Iris pigment epithelial cell (primary cell): Measurements from ENCODE around the gene STAG3.
"Not testable (repeated sequence)": the region's sequence is repeated elsewhere in the genome, so short reads cannot be mapped to it uniquely, and the experiment has no call there.

Experiments used
- DNase-seq: peaks from one replicate; pipeline ENCODE4 v3.0.0-alpha.2; 2011; ENCODE audit warnings: low read depth

The STAG3 gene

DNA sequence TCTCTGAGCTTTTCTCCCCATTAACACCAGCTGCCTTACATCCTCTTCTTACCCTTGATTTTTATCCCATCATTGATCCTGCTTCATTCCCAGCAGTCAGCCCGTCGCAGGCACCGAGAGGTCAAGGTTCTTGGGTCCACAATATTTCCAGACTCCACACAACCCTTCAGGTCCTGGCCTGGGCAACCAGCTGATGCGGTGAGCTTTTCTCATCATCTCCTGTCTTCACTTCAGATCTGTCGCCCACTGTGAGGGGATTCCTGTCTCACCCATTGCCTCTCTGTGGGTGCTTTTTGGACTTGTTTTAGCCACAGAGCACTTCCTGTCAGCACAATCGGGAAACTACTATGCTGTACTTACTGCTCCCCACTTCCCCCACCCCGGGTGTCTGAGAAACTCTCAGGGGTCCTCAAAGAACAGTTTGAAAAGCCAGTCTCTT lies 33.6 kb downstream of the STAG3 start:
- DNase-seq = no peak

DNA sequence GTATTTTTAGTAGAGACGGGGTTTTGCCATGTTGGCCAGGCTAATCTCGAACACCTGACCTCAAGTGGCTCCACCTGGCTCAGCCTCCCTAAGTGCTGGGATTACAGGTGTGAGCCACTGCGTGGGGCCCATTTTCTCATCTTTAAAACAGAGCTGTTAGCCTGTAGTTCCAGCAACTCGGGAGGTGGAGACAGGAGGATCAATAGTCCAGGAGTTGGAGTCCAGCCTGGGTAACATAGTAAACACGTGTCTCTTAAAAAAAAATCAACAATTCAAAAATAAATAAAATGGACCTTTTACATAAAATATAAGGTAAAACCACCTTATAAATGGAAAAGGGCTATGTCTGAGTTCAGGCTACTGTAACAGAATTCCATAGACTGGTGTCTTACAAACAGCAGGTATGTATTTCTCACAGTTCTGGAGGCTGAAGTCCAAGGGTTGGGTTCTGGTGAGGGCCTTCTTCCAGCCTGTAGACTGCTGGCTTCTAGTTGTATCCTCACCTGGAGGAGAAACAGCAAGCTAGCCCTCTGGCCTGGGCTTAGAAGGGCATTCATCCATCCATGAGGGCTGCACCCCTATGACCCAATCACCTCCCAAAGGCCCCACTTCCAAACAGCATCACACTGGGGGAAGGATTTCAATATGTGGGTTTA lies 35.0 kb downstream of the STAG3 start:
- no peak for DNase-seq

DNA sequence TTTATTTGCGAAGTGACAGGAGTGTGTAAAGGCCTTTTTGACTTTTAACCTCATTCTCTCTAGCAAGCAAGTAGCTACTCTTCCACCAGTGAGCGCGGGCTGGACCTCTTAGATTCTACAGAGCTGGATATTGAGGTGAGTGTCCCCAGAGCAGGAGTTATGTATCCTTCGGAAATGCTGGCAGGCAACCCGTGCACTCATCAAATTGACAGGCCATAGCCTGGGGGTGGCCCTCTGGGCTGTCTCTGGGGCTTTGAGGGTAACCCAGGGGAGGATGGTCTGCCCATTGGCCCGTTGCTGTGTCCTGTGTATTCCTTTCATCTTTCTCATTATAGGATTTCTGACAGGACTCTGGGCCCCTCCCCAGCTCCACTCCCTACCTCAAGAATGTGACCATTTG lies 36.0 kb downstream of the STAG3 start:
- no peak for DNase-seq

DNA sequence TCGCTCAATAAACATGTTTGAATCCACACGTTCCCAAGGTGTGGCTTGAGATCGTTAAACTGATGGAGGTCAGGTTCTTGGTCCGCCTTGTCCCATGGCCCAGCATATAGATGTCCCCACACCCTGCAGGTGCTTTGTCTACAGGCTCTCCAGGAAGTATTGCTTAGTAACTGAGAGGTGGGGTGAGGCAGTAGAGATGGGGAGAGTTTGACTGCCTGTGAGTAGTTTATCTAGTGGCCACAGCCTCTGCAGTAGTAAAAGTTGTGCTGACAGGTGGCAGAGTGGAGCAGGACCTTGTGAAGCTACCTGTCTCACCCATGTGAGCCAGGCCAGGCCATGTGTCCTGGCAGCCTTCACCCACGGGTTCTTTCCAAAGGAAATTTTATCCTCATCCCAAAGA lies 36.6 kb downstream of the STAG3 start:
- DNase-seq = not testable (repeated sequence)

DNA sequence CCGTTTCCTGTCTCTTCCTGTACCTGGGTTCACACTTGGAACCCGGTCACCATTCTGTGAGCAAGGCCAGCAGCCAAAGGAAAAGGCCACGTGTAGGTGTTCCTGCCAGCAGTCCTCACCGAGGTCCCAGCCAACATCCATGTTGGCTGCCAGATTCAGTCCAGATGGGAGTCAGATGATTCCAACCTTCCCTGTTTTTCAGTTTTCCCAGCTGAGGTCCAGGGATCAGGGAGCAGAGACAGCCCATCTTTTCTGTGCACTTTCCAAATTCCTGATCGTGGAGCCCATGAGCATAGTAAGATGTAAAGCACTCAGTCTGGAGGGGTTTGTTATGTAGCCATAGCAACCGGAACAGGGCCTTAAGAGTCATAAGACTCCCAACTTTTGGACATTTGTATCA lies 38.2 kb downstream of the STAG3 start:
- no peak for DNase-seq

DNA sequence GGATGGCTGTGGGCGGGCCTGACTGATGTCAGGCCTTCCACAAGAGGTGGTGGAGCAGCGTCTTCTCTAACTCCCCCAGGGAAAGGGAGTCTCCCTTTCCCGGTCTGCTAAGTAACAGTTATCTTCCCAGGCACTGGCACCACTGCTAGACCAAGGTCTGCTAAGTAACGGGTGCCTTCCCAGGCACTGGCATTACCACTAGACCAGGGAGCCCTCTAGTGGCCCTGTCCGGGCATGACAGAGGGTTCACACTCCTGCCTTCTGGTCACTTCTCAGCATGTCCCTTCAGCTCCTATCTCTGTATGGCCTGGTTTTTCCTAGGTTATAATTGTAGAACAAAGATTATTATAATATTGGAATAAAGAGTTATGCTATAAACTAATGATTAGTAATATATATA lies 40.2 kb downstream of the STAG3 start:
- DNase-seq = peak; percentile 27

DNA sequence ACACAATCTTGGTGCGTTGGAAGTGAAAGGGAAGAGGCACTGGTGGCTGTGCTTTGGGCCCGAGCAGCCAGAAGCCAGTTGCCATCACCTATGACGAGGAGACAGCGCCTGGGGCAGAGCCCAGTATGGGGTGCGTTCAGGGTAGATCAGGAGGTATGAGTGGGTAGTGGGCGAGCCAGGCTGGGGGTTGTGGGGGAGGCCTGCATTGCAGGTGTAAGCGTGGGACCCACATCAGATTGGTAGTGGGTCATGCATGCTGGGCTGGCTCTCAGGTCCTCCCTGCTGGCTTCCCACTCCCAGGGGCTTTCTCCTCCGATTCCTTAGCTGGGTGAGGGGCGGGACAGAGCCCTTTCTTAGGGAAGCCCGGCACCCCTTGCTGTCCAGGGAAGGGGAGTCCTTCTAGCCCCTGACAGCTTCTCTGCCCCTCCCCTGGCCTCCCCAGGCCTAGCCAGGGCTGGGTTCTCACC lies 41.6 kb downstream of the STAG3 start:
- no peak for DNase-seq

DNA sequence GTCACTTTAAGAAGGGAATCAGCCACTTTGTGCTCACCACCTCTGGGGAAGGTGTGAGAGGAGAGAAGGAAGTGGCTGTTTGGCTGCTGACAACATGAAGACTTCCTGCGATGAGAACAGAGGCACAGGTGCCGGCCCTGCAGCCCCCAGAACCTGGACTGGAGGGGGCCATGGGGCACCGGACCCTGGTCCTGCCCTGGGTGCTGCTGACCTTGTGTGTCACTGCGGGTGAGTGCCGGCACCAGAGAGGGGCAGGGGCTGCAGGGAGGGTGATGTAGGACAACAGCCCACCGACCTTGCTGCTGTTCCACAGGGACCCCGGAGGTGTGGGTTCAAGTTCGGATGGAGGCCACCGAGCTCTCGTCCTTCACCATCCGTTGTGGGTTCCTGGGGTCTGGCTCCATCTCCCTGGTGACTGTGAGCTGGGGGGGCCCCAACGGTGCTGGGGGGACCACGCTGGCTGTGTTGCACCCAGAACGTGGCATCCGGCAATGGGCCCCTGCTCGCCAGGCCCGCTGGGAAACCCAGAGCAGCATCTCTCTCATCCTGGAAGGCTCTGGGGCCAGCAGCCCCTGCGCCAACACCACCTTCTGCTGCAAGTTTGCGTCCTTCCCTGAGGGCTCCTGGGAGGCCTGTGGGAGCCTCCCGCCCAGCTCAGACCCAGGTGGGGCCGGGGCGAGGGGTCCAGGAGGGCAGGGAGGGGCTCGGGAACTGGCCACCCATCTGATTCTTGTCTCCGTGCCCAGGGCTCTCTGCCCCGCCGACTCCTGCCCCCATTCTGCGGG lies 42.3 kb downstream of the STAG3 start, which contains the start of gene PVRIG:
TSS of gene PVRIG (plus strand) at position 149 of the 785 bp plus-strand sequence. CDS start at position 171, 22 bp downstream.
- not testable (repeated sequence) for DNase-seq

DNA sequence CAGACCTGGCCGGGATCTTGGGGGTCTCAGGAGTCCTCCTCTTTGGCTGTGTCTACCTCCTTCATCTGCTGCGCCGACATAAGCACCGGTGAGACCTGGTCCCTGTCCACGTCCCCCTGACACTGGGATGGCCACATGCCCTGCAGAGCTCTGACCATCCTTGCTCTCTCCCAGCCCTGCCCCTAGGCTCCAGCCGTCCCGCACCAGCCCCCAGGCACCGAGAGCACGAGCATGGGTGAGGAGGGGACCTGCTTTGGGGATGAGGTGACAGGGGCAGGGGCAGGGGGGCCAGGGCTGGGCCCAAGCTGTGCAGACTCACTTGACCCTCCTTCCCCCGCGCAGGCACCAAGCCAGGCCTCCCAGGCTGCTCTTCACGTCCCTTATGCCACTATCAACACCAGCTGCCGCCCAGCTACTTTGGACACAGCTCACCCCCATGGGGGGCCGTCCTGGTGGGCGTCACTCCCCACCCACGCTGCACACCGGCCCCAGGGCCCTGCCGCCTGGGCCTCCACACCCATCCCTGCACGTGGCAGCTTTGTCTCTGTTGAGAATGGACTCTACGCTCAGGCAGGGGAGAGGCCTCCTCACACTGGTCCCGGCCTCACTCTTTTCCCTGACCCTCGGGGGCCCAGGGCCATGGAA lies 43.0 kb downstream of the STAG3 start:
- DNase-seq = no peak

DNA sequence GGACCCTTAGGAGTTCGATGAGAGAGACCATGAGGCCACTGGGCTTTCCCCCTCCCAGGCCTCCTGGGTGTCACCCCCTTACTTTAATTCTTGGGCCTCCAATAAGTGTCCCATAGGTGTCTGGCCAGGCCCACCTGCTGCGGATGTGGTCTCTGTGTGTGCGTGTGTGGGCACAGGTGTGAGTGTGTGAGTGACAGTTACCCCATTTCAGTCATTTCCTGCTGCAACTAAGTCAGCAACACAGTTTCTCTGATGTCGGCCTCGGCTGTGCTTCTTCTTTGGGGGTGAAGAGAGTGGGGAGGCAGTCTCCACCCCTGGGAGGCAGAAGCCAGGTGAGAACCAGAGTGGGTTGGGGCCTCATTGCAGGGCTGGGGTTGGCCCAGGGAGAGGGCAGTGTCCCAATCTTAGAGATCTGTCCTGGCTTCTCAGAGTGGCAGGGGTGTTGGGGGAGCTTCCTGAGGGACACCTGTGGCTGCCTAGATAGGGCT lies 43.6 kb downstream of the STAG3 start:
- no peak for DNase-seq

DNA sequence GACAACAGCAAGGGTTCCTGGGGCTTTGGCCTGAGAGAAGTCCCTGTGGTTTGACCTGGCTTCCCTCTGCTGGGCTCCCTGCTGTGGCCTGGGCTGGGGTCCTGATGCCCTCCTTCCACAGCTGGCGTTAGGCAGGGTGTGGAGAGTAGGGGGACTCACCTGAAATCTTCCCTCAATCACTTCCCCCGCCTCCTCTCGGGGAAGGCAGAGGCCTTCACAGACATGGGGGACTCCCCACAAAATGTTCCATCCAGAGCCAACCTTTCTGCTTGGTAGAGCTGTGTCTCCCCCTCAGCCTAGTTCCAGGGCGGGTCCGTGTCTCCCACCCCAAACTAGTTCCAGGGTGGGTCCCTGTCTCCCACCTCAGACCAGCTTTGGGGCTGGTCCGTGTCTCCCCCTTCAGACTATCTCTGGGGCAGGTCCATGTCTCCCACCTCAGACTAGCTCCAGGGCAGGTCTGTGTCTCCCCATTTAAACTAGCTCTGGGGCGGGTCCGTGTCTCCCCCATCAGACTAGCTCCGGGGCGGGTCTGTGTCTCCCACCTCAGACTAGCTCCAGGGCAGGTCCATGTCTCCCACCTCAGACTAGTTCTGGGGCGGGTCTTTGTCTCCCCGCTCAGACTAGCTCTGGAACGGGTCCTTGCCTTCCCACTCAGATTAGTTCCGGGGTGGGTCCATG lies 44.2 kb downstream of the STAG3 start:
- DNase-seq = no peak

DNA sequence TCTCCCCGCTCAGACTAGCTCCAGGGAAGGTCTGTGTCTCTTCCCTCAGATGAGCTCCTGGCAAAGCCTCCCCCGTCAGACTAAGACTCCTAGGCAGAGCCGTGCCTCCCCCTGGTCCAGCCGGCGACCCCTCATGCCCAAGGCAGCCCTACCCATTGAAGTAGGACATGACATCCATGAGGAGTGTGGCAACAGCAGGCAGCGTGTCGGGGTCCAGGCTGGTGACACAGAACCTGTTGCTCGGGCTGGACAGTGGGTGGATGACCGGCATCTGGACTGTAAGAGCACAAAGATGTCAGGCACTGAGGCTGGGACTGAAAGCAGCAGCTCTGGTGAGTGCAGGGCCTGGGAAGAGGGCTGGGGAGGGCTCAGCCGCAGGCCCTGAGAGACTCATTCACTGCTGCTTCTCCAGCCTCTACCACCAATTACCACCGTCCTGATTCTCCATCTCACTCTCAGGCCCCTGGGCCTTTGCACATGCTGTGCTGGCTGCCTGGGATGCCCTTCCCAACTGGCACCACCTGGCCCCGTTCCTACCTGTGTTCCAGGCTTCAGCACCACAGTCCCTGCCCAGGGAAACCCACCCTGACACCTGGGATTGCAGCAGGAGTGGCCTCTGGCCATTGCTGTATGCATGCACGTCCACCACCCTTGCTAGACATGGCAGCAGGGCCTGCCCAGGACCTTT lies 44.9 kb downstream of the STAG3 start:
- DNase-seq = no peak

DNA sequence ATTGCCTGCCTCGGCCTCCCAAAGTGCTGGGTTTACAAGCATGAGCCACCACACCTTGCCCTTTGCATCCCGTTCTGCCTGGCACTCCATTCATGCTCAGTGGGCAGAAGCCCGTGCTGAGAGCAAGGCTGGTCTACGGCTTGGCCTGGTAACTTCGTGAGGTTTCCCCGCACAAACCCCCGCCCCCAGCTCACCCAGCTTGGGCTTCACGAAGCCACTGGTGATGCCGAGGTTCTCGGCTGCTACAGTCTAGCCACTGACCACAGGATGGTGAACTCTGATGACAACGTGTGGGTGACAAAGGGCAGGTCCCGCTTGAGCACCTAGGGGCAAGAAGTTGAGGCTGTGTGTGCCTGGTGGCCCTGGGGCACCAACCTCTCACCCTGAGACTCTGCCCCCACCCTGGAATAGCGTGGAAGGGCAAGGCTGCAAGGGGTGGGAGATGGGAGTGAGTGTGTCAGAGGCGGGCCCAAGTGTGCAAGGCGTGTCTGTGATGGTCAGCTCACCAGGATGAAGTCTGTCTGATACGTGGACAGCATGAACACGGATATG lies 45.7 kb downstream of the STAG3 start:
- DNase-seq = not testable (repeated sequence)

DNA sequence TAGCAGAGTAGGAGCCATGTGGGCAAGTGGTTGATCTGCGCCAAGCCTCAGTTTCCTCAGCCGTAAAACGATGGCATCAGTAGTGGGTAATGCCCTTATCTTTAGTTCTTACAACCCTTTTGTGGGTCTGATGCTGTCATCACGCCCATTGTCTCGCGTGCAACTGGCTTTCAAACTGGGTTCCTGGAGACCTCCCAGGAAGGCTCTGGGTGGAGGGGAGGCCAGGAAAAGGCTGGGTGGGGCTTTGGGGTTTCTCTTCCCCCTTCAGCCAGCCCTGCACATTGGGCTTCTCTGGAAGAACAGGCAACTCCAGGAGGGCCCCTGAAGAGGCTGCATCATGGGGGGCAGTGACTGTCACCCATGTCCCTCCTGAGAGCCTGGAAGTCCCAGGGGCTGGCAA lies 47.2 kb downstream of the STAG3 start:
- not testable (repeated sequence) for DNase-seq

DNA sequence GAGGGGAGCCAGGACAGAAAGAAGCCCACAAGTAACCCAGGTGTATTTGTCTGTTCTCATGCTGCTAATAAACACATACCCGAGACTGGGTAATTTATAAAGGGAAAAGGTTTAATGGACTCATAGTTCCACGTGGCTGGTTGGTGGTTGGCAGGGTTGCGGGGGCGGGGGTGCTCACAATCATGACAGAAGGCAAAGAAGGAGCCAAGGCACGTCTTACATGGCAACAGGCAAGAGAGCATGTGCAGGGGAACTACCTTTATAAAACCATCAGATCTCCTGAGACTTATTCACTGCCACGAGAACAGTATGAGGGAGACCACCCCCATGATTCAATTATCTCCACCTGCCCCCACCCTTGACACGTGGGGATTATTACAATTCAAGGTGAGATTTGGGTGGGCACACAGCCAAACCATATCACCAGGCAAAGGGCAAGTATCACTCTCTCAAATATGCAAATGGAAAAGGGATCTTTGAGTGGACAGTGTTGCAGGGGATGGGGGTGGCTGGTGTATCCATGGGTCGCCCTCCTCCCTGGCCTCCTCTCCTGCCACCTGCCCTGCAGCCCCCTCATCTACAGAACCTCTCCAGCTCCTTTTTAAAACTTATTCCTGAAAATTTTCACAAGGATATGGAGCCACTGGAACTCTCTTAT lies 57.1 kb downstream of the STAG3 start:
- DNase-seq = not testable (repeated sequence)

DNA sequence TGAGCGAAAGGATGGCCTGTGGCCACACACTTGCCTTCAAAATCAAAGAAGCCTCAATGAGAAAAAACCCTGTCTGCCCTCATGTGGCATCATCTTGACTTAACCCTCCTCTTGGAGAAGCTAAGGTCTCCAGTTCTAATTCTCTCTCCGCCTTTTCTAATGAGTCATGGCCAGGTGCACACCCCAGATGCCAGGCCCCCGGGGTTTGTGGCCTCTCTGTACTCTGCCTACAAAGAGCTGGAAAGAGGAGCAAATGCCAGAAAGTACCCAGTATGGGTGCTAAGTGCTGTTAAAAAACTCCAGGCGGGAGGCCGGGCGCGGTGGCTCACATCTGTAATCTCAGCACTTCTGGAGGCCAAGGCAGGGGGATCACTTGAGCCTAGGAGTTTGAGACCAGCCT lies 62.3 kb downstream of the STAG3 start:
- DNase-seq = not testable (repeated sequence)

DNA sequence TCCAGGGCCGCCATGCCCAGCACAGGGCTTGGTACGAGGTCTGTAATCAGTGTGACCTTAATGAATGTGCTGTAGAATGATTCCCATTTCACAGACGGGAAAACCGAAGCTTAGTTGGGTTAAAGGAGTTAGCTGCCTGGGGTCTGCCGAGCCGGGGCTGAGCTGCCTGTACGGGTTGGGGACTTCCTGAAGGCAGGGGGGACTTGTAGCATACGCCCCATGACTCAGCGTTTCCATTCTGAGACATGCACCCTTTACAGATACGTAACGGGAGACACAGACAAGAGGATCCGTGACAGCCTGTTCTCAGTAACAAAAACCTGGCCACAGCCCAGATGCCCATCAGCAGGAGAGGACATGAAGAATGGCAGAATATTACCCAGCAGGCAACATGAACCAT lies 65.7 kb downstream of the STAG3 start:
- DNase-seq = peak; percentile 70

DNA sequence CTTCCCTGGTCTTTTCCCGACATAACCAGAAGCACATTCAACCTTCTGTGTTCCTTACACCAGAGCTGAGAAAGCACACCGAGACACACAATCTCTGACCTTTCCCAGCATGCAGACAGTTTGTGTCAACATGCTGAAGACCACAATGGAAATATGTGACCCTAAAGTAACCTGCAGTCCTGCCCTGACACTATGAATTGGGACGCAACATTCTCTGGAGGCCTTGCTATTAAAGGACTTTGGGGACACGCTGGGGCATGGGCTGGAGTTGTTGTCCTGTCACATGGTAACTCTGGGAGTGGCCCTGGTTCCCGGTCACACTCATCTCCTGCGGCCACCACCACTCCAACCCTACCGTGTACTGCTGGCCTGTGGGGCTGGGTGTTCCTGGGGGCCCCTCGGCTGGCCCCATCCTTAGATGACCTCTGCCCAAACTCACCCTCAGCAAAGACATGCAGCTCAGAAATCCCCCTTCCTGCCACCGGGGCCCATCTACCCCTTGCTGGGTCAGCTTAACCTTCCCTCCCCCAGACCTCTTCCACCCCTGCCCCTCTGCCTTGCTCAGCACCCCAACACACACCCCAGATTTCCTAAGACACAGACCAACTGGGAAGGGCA lies 67.4 kb downstream of the STAG3 start:
- peak; percentile 19 for DNase-seq

DNA sequence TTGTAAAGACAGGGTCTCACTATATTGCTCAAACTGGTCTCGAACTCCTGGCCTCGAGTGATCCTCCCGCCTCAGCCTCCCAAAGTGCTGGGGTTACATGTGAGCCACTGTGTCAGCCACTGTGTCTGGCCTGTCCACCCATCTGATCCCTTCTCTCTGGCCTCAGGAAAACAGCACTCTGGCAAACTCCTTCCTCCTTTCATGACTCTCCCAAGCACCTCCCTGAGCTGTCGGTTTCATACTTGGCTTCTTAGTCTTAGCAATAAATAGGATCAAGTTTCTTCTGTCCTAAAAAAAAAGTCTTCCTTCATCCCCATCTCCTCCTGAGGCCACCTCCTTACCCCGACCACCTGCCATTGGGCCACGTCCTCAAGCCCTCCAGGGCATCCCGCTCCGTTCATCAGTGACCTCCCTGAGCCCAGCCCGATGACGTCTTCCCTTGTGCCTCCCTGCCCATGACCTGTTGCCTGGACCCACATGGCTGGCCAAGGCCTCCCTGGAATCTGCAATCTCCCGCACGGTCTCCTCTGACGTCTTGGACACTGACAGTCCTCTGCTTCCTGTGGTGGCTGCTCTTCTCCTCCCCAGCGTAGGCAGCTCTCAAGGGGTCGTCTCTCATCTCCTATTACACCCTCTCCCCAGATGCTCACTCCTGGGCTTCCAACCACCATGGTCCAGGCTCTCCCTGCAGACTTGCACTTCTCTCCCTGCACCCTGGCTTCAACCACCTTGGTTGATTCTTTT lies 68.6 kb downstream of the STAG3 start:
- DNase-seq = not testable (repeated sequence)

DNA sequence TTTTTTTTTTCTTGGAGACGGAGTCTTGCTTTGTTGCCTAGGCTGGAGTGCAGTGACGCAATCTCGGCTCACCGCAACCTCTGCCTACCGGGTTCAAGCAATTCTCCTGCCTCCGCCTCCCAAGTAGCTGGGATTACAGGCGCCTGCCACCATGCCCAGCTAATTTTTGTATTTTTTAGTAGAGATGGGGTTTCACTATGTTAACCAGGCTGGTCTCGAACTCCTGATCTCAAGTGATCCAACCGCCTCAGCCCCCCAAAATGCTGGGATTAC lies 69.1 kb downstream of the STAG3 start:
- DNase-seq = not testable (repeated sequence)
